ENCODE data around the gene COL23A1. TPM values are rescaled to one million over a fixed set of nuclear protein-coding genes. Genes with fewer than 3 reads are reported as not detected.

The COL23A1 gene
- total and polyA plus RNA-seq, 2 of the 13 experiments (the other 11 are each of a cell fraction or from before 2014, with no cell fraction given), result not detected

GRCh38 chr5:178209334-178210072 lies 380.7 kb downstream of the COL23A1 start (continued):
- no peak for TF ChIP-seq DBP (CRISPR knock-in tag; IDR thresholded peaks at IDR 0.05; ENCODE audit: not compliant biosample characterization)
- no peak for TF ChIP-seq PTBP1 (IDR thresholded peaks at IDR 0.05; ENCODE audit: low read depth, low read length, poor library complexity, severe bottlenecking)

- peaks cover 35% of the 10 kb centered on the region for H3K79me2 ChIP-seq (ENCODE audit: insufficient read depth, low read length)
- in situ Hi-C loops (cut with HindIII; ENCODE audit: extremely low pct_ligation_motif_present, low pct_unique_long_range_greater_than_20kb) (no loop called here), intact Hi-C loops (cut with micrococcal nuclease; ENCODE audit: unreplicated experiment) (no loop called here)
- BruUV-seq (replicated peaks), result no TSS peak
- peaks cover 19 to 77% of the 10 kb centered on the region in 2 experiments for H3K36me3 ChIP-seq (replicated peaks in 1 of 2; ENCODE audit: control insufficient read depth in 1 of 2, insufficient read depth in 2 of 2, low read length in 2 of 2)
- no peak overlapping the region for H3K4me2 ChIP-seq (ENCODE audit: low read depth, low read length)
- ATAC-seq (no peak), FAIRE-seq (no peak), DNase-seq (ENCODE audit: low spot score) (no peak)
- H3K4me3 ChIP-seq (replicated peaks in 1 of 3; ENCODE audit: insufficient read depth in 1 of 3, low read depth in 2 of 3, low read length in 3 of 3), result no peak overlapping the region
- H3K27me3 ChIP-seq (ENCODE audit: control insufficient read depth in 1 of 2, insufficient read depth in 2 of 2, low read length in 2 of 2), result no peaks in the 10 kb centered on the region; a peak in 1 of 5 replicates
- CTCF ChIA-PET (ENCODE audit: low intra/inter-chr PET ratio, low total read pairs), result no interaction called here
- H3K4me1 ChIP-seq (ENCODE audit: insufficient read depth, low read length), result peaks cover 42% of the 10 kb centered on the region
- no peak overlapping the region for H3K9ac ChIP-seq (ENCODE audit: insufficient read depth, low read depth, low read length)
- H2AFZ ChIP-seq (ENCODE audit: low read length), result no peak overlapping the region
- H3K27ac ChIP-seq (ENCODE audit: extremely low read length, insufficient read depth, low read length), result no peak overlapping the region
- H3K9me3 ChIP-seq (ENCODE audit: low read length), result no peaks in the 10 kb centered on the region
- TF ChIP-seq ZNF224 (CRISPR knock-in tag; IDR thresholded peaks at IDR 0.05) (no peak), TOPORS (CRISPR knock-in tag; IDR thresholded peaks at IDR 0.05) (no peak), RBM22 (optimal IDR thresholded peaks at IDR 0.05; ENCODE audit: low read length) (peak; percentile 16), ZNF569 (CRISPR knock-in tag; IDR thresholded peaks at IDR 0.05; ENCODE audit: borderline replicate concordance) (no peak), NCOA1 (CRISPR knock-in tag; IDR thresholded peaks at IDR 0.05) (no peak), SAP130 (CRISPR knock-in tag; IDR thresholded peaks at IDR 0.05; ENCODE audit: low read depth) (no peak), POLR2G (IDR thresholded peaks at IDR 0.05; ENCODE audit: low read depth, low read length) (0 out of 2 replicates have a peak, but pooled peaks have one; percentile 12), ZNF121 (CRISPR knock-in tag; IDR thresholded peaks at IDR 0.05) (no peak), SIN3A (IDR thresholded peaks at IDR 0.05; ENCODE audit: borderline replicate concordance, low read depth, low read length) (no peak), AGO2 (optimal IDR thresholded peaks at IDR 0.05; ENCODE audit: low read depth, low read length) (peak; percentile 30), ZNF788 (CRISPR knock-in tag; IDR thresholded peaks at IDR 0.05; ENCODE audit: borderline replicate concordance) (no peak), PATZ1 (CRISPR knock-in tag; IDR thresholded peaks at IDR 0.05) (0 out of 2 replicates have a peak, but pooled peaks have one; percentile 25)
- 95% methylated on average over 3 of the region's 5 CpGs for WGBS (ENCODE audit: low lambda C conversion rate)
- H4K20me1 ChIP-seq (ENCODE audit: insufficient read depth, low read length), result peaks cover 39% of the 10 kb centered on the region
- POLR2A ChIA-PET, result no interaction called here
These were observed 381.5 kb downstream of the COL23A1 start for GRCh38 chr5:178208540-178209227.
